Measurements from ENCODE around the gene KANSL3. TPM values are rescaled to one million over a fixed set of nuclear protein-coding genes. Genes with fewer than 3 reads are reported as not detected.

The KANSL3 gene
- total RNA-seq, 1 donor from 2014 or later = 31.7 TPM

DNA sequence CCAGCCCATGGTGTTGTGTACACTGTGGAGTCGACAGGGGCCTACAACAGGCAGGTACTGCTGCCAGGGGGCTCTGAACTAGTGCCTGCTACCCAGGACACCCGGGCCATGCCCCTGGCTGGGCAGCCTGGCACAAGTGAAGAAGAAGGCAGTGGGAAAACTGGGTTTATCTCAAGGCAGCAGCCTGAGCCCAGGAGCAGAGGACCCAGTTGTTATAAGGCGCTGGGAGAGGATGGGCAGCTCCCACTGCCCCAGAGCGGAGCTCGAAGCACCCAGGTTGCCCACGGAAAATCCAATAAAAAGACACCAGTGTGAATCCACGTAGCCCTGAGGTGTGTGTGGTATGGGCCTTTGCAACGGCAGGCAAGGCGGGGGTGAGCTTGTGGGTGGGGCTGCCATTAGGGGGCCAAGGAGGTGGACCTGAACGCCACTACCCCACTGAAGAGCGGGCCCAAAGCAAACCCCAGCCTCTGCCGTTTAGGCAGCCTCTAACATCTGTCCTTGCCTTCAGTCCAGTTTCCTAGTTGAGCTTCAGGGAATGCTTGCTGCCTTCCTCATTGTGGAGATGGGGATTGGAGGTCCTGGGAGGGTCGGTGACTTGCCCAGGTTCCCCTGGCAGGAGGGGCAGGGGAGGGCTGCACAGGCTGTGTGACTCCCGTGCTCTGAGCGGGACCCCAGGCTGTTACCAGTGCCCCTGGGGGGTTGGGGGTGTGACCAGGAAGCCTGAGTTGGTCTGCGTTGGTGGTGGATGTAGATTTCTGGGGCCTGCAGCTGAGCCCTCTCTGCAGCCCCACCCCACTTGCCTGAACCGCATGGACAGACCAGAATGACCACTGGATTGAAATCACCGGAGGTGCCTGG, 85.6 kb downstream of the KANSL3 start:
- H3K36me3 ChIP-seq = peaks cover 51% of the 10 kb centered on the region
- no peak overlapping the region for H3K4me3 ChIP-seq
- intact Hi-C loops (cut with micrococcal nuclease) = no loop called here
- TF ChIP-seq, protein P1, sequence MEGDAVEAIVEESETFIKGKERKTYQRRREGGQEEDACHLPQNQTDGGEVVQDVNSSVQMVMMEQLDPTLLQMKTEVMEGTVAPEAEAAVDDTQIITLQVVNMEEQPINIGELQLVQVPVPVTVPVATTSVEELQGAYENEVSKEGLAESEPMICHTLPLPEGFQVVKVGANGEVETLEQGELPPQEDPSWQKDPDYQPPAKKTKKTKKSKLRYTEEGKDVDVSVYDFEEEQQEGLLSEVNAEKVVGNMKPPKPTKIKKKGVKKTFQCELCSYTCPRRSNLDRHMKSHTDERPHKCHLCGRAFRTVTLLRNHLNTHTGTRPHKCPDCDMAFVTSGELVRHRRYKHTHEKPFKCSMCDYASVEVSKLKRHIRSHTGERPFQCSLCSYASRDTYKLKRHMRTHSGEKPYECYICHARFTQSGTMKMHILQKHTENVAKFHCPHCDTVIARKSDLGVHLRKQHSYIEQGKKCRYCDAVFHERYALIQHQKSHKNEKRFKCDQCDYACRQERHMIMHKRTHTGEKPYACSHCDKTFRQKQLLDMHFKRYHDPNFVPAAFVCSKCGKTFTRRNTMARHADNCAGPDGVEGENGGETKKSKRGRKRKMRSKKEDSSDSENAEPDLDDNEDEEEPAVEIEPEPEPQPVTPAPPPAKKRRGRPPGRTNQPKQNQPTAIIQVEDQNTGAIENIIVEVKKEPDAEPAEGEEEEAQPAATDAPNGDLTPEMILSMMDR (IDR thresholded peaks at IDR 0.05; ENCODE audit: borderline replicate concordance) = no peak
- H3K27me3 ChIP-seq (ENCODE audit: low read depth) = no peaks in the 10 kb centered on the region
- H3K27ac ChIP-seq (replicated peaks) = no peak overlapping the region
- DNase-seq = no peak
- H3K4me1 ChIP-seq = peaks cover 18% of the 10 kb centered on the region
- H3K9me3 ChIP-seq (replicated peaks) = no peaks in the 10 kb centered on the region

DNA sequence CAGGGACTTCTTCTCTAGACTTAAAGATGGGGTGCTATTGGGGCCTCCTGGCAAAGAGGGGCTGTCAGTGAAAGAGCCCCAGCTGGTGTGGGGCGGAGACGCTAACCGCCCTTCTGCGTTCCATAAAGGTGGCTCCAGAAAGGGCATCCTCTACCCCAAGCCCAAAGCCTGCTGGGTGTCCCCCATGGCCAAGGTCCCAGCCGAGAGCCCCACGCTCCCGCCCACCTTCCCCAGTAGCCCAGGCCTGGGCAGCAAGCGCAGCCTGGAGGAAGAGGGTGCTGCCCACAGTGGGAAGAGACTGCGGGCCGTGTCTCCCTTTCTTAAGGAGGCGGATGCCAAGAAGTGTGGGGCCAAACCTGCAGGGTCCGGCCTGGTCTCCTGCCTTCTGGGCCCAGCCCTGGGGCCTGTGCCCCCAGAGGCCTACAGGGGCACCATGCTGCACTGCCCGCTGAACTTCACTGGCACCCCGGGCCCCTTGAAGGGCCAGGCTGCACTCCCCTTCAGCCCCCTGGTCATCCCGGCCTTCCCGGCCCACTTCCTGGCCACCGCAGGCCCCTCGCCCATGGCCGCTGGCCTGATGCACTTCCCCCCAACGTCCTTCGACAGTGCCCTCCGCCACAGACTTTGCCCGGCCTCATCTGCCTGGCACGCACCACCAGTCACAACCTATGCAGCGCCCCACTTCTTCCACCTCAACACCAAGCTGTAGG, 86.4 kb downstream of the KANSL3 start:
- Histone ChIP-seq H3K27me3 (ENCODE audit: low read depth) (no peaks in the 10 kb centered on the region), H3K4me1 (peaks cover 18% of the 10 kb centered on the region), H3K4me3 (no peak overlapping the region), H3K36me3 (peaks cover 56% of the 10 kb centered on the region), H3K27ac (replicated peaks) (no peak overlapping the region), H3K9me3 (replicated peaks) (no peaks in the 10 kb centered on the region)
- intact Hi-C loops (cut with micrococcal nuclease) = no loop called here
- DNase-seq = no peak
- TF ChIP-seq, protein P1 (IDR thresholded peaks at IDR 0.05; ENCODE audit: borderline replicate concordance) = no peak

DNA sequence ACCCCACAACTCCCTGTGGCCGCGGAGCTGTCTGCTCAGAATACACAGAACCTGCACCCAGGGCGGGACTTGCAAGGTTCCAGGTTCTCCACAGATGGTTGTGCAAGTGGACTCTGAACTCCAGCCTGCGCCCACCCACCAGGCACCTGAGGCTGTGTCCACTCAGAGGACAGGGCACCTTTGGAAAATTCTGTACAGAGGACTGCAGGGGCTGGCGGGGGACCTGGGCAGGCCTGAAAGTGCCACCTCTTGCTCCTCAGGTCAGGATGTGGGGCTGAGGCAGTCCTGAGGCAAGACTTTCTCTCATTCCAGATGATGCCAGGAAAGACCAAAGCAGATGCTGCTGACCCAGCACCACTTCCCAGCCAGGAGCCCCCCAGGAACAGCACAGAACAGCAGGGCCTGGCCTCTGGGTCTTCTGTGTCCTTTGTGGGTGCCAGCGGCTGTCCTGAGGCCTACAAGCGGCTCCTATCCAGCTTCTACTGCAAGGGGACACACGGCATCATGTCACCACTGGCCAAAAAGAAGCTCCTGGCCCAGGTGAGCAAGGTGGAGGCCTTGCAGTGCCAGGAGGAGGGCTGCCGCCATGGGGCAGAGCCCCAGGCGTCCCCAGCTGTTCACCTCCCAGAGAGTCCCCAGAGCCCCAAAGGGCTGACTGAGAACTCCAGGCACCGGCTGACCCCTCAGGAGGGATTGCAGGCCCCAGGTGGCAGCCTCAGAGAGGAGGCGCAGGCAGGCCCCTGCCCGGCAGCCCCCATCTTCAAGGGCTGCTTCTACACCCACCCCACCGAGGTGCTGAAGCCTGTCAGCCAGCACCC, 87.1 kb downstream of the KANSL3 start:
- no peak overlapping the region for H3K4me3 ChIP-seq
- intact Hi-C loops (cut with micrococcal nuclease) = no loop called here
- H3K9me3 ChIP-seq (replicated peaks) = no peaks in the 10 kb centered on the region
- H3K27ac ChIP-seq (replicated peaks) = peak overlapping the region; percentile 40
- peaks cover 56% of the 10 kb centered on the region for H3K36me3 ChIP-seq
- no peaks in the 10 kb centered on the region for H3K27me3 ChIP-seq (ENCODE audit: low read depth)
- H3K4me1 ChIP-seq = peaks cover 18% of the 10 kb centered on the region
- TF ChIP-seq, protein P1 (IDR thresholded peaks at IDR 0.05; ENCODE audit: borderline replicate concordance) = no peak
- DNase-seq = no peak

DNA sequence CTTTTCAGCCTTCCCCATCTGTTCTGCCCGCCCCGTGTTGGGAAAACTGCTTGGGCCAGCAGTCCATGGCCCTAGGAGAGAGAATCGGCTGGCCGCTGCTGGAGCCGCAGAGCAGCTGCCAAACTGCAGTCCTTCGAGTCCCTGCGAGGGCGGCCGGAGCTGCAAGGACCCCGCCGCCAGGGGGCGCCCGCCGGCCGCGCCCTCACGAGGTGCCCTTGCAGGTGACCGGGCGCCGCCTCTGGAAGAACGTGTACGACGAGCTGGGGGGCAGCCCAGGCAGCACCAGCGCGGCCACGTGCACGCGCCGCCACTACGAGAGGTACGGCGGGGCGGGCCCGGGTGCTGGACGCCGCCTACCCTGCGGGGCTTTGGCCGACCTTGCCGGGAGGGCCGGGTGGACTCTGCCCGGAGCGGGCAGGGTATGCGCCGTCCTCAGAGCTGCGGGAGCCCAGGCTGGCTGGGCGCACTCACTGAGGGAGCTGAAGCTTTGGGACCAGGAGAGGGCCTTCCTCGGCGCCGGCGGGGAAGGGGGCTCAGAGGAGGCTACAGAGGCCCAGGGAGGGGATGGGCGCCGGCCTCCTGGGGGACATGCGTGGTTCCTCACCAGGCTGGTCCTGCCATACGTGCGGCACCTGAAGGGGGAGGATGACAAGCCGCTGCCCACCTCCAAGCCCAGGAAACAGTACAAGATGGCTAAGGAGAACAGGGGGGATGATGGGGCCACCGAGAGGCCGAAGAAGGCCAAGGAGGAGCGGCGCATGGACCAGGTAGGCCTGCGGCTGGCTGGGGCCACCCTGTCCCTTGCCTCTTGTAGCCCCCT, 87.9 kb downstream of the KANSL3 start:
- TF ChIP-seq, protein P1 (IDR thresholded peaks at IDR 0.05; ENCODE audit: borderline replicate concordance) = peak; percentile 71
- Histone ChIP-seq H3K27me3 (ENCODE audit: low read depth) (no peaks in the 10 kb centered on the region), H3K9me3 (replicated peaks) (no peaks in the 10 kb centered on the region), H3K4me3 (peak overlapping the region; percentile 15), H3K36me3 (peaks cover 60% of the 10 kb centered on the region), H3K27ac (replicated peaks) (peak overlapping the region; percentile 40), H3K4me1 (peaks cover 18% of the 10 kb centered on the region)
- intact Hi-C loops (cut with micrococcal nuclease) = no loop called here
- peak; percentile 64 for DNase-seq

DNA sequence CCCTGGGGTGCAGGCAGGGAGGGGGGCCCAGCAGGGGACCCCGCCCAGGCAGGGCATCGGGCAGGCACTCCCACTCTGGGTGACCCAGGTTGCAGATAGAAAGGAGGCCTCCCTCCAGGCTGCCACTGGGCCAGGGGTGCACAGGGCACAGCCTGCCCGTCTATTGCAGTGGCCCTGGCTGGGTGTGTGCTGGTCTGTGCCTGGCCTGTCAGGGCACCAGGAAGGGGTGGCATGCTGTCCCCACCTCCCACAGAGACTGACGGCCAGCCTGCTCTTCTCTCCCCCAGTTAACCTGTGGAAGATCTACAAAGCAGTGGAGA, 88.7 kb downstream of the KANSL3 start:
- peaks cover 16% of the 10 kb centered on the region for H3K4me1 ChIP-seq
- no peak overlapping the region for H3K4me3 ChIP-seq
- H3K36me3 ChIP-seq = peaks cover 66% of the 10 kb centered on the region
- H3K27me3 ChIP-seq (ENCODE audit: low read depth) = no peaks in the 10 kb centered on the region
- TF ChIP-seq, protein P1 (IDR thresholded peaks at IDR 0.05; ENCODE audit: borderline replicate concordance) = no peak
- H3K9me3 ChIP-seq (replicated peaks) = no peaks in the 10 kb centered on the region
- intact Hi-C loops (cut with micrococcal nuclease) = no loop called here
- H3K27ac ChIP-seq (replicated peaks) = peak overlapping the region; percentile 40
- no peak for DNase-seq
